Endodermal cell (in vitro differentiated cells): Measurements from ENCODE around the gene E2F7. TPM values are rescaled to one million over a fixed set of nuclear protein-coding genes. Genes with fewer than 3 reads are reported as not detected.
A peak's percentile ranks its signal among the peaks of the same experiment; 100 is the strongest.

Experiments used
- DNase-seq: peaks from one replicate; pipeline ENCODE4 v3.0.0-alpha.2; 2017
- H3K27ac ChIP-seq: 2 replicates; pipeline ENCODE4 v1.5.1; 2013; ENCODE audit warnings: mild to moderate bottlenecking, low read depth, low read length, moderate library complexity
- H3K27me3 ChIP-seq: 2 replicates; pipeline ENCODE4 v1.6.1; 2013; ENCODE audit warnings: mild to moderate bottlenecking, low read length, moderate library complexity; ENCODE audit not compliant: insufficient read depth, control insufficient read depth, poor library complexity, severe bottlenecking
- H3K36me3 ChIP-seq: 2 replicates; pipeline ENCODE4 v1.7.0; 2013; ENCODE audit warnings: mild to moderate bottlenecking, low read length, moderate library complexity; ENCODE audit not compliant: control insufficient read depth, insufficient read depth
- H3K4me1 ChIP-seq: one replicate; pipeline ENCODE4 v1.7.0; 2013; ENCODE audit warnings: low read length; ENCODE audit not compliant: control insufficient read depth, insufficient read depth
- H3K4me3 ChIP-seq: 2 replicates; pipeline ENCODE4 v1.5.1; 2013; ENCODE audit warnings: mild to moderate bottlenecking, low read length, moderate library complexity
- H3K9ac ChIP-seq: 2 replicates; pipeline ENCODE4 v1.6.1; 2013; ENCODE audit warnings: mild to moderate bottlenecking, low read length, moderate library complexity; ENCODE audit not compliant: poor library complexity, severe bottlenecking; ENCODE audit errors: extremely low read depth
- H3K9me3 ChIP-seq: 2 replicates; pipeline ENCODE4 v1.6.1; 2013; ENCODE audit warnings: mild to moderate bottlenecking, low read length, moderate library complexity; ENCODE audit not compliant: control insufficient read depth
- H3K27ac Mint-ChIP-seq: 2 replicates; pipeline ENCODE4 v1.8.0; 2020; ENCODE audit warnings: mixed read lengths
- H3K27me3 Mint-ChIP-seq: 2 replicates; pipeline ENCODE4 v1.8.0; 2021; ENCODE audit warnings: mild to moderate bottlenecking, mixed read lengths; ENCODE audit not compliant: insufficient read depth
- H3K36me3 Mint-ChIP-seq: 2 replicates; pipeline ENCODE4 v1.8.0; 2020; ENCODE audit warnings: low read depth, mixed read lengths
- H3K4me1 Mint-ChIP-seq: 2 replicates; pipeline ENCODE4 v1.8.0; 2020; ENCODE audit warnings: mixed read lengths
- H3K4me3 Mint-ChIP-seq: 2 replicates; pipeline ENCODE4 v1.8.0; 2020; ENCODE audit warnings: mild to moderate bottlenecking, moderate library complexity, mixed read lengths
- H3K9me3 Mint-ChIP-seq: 2 replicates; pipeline ENCODE4 v1.8.0; 2020; ENCODE audit warnings: mild to moderate bottlenecking, mixed read lengths
- WGBS, 2 experiments: methylation state at CpG; one replicate each; pipeline versions ENCODE4 v1.1.5 to v1.1.7; 2013; ENCODE audit warnings: missing lambda C conversion rate in 2 of 2, mixed read lengths in 1 of 2; ENCODE audit not compliant: insufficient coverage in 1 of 2, insufficient read length in 1 of 2; 5-methylcytosine and 5-hydroxymethylcytosine counted together
- total RNA-seq, 2 donors: library from RNA; stranded (reverse); fragmentation: NEBNext Ultra II Directional in 1 of 2; extraction: Animal tissue kit (Norgen Biotek cat#: 25700) in 1 of 2; gene quantifications; 2 replicates in 1 of 2; 3 replicates in 1 of 2; pipeline ENCODE4 v1.2.1, GENCODE V29; 2021
- TF ChIP-seq, protein P1 (sequence below): fragments of 200-600 bp; sonication (generic); conservative IDR thresholded peaks from 2 replicates; pipeline ENCODE4 v1.5.0; 2021; ENCODE audit warnings: antibody characterized with exemption, mild to moderate bottlenecking

Gene E2F7
- total RNA-seq, 2 donors from 2014 or later = 21.0 to 21.2 TPM

DNA sequence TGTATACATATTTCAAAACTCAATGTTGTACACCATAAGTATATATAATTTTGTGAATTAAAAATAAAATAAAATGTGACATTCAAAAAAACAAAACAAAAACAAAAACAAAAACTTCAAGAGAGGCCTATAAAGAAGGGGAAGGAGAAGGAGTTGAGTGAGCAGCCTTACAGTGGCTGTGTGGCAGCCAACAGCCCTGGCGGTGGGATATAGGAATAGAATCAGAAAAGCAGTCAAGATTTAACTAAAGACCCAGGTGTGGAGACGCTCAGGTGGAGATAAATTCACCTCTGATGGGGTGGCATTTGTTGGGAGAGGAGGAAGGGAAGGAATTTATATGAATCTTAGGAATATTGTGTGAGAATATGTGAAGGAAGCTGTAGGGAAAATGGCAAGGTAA lies 41.8 kb upstream of the E2F7 start:
- no peak overlapping the region for H3K4me3 ChIP-seq
- Mint-ChIP-seq H3K36me3 (no peaks in the 10 kb centered on the region), H3K4me3 (no peak overlapping the region), H3K4me1 (peaks cover 3% of the 10 kb centered on the region), H3K9me3 (peaks cover 10% of the 10 kb centered on the region), H3K27me3 (no peaks in the 10 kb centered on the region), H3K27ac (no peak overlapping the region)
- no peaks in the 10 kb centered on the region for H3K4me1 ChIP-seq
- no peaks in the 10 kb centered on the region for H3K36me3 ChIP-seq
- DNase-seq = no peak
- H3K27ac ChIP-seq = no peak overlapping the region
- TF ChIP-seq, protein P1, sequence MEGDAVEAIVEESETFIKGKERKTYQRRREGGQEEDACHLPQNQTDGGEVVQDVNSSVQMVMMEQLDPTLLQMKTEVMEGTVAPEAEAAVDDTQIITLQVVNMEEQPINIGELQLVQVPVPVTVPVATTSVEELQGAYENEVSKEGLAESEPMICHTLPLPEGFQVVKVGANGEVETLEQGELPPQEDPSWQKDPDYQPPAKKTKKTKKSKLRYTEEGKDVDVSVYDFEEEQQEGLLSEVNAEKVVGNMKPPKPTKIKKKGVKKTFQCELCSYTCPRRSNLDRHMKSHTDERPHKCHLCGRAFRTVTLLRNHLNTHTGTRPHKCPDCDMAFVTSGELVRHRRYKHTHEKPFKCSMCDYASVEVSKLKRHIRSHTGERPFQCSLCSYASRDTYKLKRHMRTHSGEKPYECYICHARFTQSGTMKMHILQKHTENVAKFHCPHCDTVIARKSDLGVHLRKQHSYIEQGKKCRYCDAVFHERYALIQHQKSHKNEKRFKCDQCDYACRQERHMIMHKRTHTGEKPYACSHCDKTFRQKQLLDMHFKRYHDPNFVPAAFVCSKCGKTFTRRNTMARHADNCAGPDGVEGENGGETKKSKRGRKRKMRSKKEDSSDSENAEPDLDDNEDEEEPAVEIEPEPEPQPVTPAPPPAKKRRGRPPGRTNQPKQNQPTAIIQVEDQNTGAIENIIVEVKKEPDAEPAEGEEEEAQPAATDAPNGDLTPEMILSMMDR = peak; percentile 66
- H3K27me3 ChIP-seq = no peaks in the 10 kb centered on the region
- H3K9ac ChIP-seq = no peak overlapping the region
- WGBS, 2 experiments = 89 to 90% methylated on average over 1 to 2 of the region's 2 CpGs
- H3K9me3 ChIP-seq = no peaks in the 10 kb centered on the region

DNA sequence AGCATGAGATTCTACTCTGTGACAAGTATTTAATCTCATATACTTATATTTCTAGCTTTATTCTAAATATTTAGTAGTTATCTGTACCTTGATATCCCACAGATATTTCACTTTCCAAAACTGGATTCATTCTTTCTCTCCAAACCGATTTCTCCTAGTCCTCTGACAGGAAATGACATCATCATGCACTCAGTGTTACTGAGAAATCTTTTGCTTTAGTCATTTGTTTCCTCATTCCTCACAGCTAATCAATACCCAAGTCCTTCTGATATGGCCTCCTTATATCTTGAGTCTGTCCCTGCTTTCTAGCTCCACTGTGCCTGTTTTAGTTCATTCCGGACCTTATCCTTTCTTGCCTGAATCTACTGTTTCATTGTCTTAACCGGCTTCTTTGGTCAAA lies 39.4 kb upstream of the E2F7 start:
- no peaks in the 10 kb centered on the region for H3K9me3 Mint-ChIP-seq
- no peaks in the 10 kb centered on the region for H3K27me3 Mint-ChIP-seq
- Histone ChIP-seq H3K27me3 (no peaks in the 10 kb centered on the region), H3K9ac (no peak overlapping the region), H3K4me3 (no peak overlapping the region), H3K4me1 (no peaks in the 10 kb centered on the region), H3K27ac (no peak overlapping the region), H3K9me3 (no peaks in the 10 kb centered on the region), H3K36me3 (no peaks in the 10 kb centered on the region)
- DNase-seq = no peak
- H3K4me1 Mint-ChIP-seq = peaks cover 3% of the 10 kb centered on the region
- WGBS, 2 experiments = 76 to 89% methylated on average over 3 of the region's 3 CpGs
- H3K36me3 Mint-ChIP-seq = no peaks in the 10 kb centered on the region
- no peak overlapping the region for H3K27ac Mint-ChIP-seq
- TF ChIP-seq, protein P1 = no peak
- H3K4me3 Mint-ChIP-seq = no peak overlapping the region

- H3K9ac ChIP-seq = no peak overlapping the region
- Mint-ChIP-seq H3K4me1 (peaks cover 3% of the 10 kb centered on the region), H3K9me3 (no peaks in the 10 kb centered on the region), H3K27me3 (no peaks in the 10 kb centered on the region), H3K27ac (no peak overlapping the region), H3K4me3 (no peak overlapping the region), H3K36me3 (no peaks in the 10 kb centered on the region)
- H3K9me3 ChIP-seq = no peaks in the 10 kb centered on the region
- H3K27ac ChIP-seq = no peak overlapping the region
- DNase-seq = no peak
- H3K4me3 ChIP-seq = no peak overlapping the region
- H3K4me1 ChIP-seq = no peaks in the 10 kb centered on the region
- 92% methylated on average over 1 of the region's 1 CpG; no CpG with 5 or more reads in 1 of the 2 experiments for WGBS, 2 experiments
- H3K27me3 ChIP-seq = no peaks in the 10 kb centered on the region
- no peaks in the 10 kb centered on the region for H3K36me3 ChIP-seq
- TF ChIP-seq, protein P1 = no peak
Observed at GRCh38 chr12:77104286-77104685, 38.9 kb upstream of the E2F7 start.
